ENCODE measurements around the gene NCOR1. TPM values are rescaled to one million over a fixed set of nuclear protein-coding genes. Genes with fewer than 3 reads are reported as not detected.

The NCOR1 gene
- total and polyA plus RNA-seq, 2 of the 8 experiments (the other 6 are each of a cell fraction or from before 2014, with no cell fraction given) = 65.4 to 142 TPM

- no peak overlapping the region for H3K56ac ChIP-seq (replicated peaks; ENCODE audit: insufficient read length, low read depth, low read length)
- H3K4me1 ChIP-seq (replicated peaks in 1 of 4; ENCODE audit: control insufficient read depth in 3 of 4, insufficient read depth in 4 of 4, low read length in 3 of 4) = no peaks in the 10 kb centered on the region
- no peak overlapping the region for H3K9ac ChIP-seq (replicated peaks in 1 of 4; ENCODE audit: extremely low read depth in 1 of 4, low read depth in 3 of 4, low read length in 3 of 4)
- H3K9me3 ChIP-seq (ENCODE audit: insufficient read depth in 2 of 2, low read depth in 1 of 2, low read length in 1 of 2) = no peaks in the 10 kb centered on the region
- POLR2A ChIA-PET (ENCODE audit: partially characterized antibody) = no interaction called here
- CTCF ChIA-PET (ENCODE audit: partially characterized antibody) = interaction anchor here (0.7 kb wide), 1 partner anchor 1103 kb away, joined by 3 read pairs; no protein-coding TSS in a partner anchor
- no peak overlapping the region for H3K4me3 ChIP-seq (ENCODE audit: extremely low read depth in 1 of 4, insufficient read depth in 2 of 4, low read depth in 3 of 4, low read length in 4 of 4)
- H3K4me2 ChIP-seq (ENCODE audit: insufficient read depth in 1 of 2, low read depth in 2 of 2, low read length in 2 of 2) = no peak overlapping the region
- H4K5ac ChIP-seq (ENCODE audit: insufficient read length, low read depth, low read length) = no peak overlapping the region
- H2BK120ac ChIP-seq (replicated peaks; ENCODE audit: low read depth, low read length) = no peak overlapping the region
- no peak overlapping the region for H2AK5ac ChIP-seq (ENCODE audit: low read depth, low read length)
- no peaks in the 10 kb centered on the region for H3K79me2 ChIP-seq (ENCODE audit: control insufficient read depth in 1 of 2, insufficient read depth in 2 of 2, low read length in 2 of 2)
- H3K18ac ChIP-seq (ENCODE audit: extremely low read depth, low read length) = no peak overlapping the region
- peaks cover 0 to 1% of the 10 kb centered on the region in 2 experiments for H4K20me1 ChIP-seq (replicated peaks in 1 of 2; ENCODE audit: control insufficient read depth in 1 of 2, insufficient read depth in 2 of 2, low read length in 2 of 2)
- H3K23me2 ChIP-seq (ENCODE audit: low read depth, low read length) = no peaks in the 10 kb centered on the region
- H3K4ac ChIP-seq (replicated peaks; ENCODE audit: insufficient read length, low read depth, low read length) = no peak overlapping the region
- H2AFZ ChIP-seq (ENCODE audit: low read length) = no peak overlapping the region
- H3K14ac ChIP-seq (ENCODE audit: insufficient read length) = no peak overlapping the region
- 94% methylated on average over 8 of the region's 8 CpGs; no CpG with 5 or more reads in 1 of the 2 experiments for WGBS, 2 experiments (ENCODE audit: extremely low coverage in 1 of 2, insufficient coverage in 1 of 2, insufficient read length in 1 of 2, insufficient replicate concordance in 2 of 2, low coverage in 1 of 2, low lambda C conversion rate in 2 of 2, missing lambda C conversion rate in 1 of 2)
- no peak overlapping the region for H2BK12ac ChIP-seq (ENCODE audit: low read depth, low read length)
- H3K27ac ChIP-seq (ENCODE audit: low read depth, low read length) = no peak overlapping the region
- no peaks in the 10 kb centered on the region for H3K27me3 ChIP-seq (replicated peaks in 1 of 4; ENCODE audit: control insufficient read depth in 3 of 4, extremely low read depth in 1 of 4, insufficient read depth in 3 of 4, low read length in 3 of 4)
- H3K79me1 ChIP-seq (ENCODE audit: low read depth, low read length) = no peaks in the 10 kb centered on the region
- no peak overlapping the region for H2BK5ac ChIP-seq (ENCODE audit: low read depth, low read length)
- H4K91ac ChIP-seq (replicated peaks; ENCODE audit: insufficient read length, low read length) = no peak overlapping the region
- no peak overlapping the region for H3K23ac ChIP-seq (ENCODE audit: insufficient read length)
- peaks cover 0 to 21% (median 9%) of the 10 kb centered on the region in 4 experiments; a peak in 6 of 8 replicates for H3K36me3 ChIP-seq (ENCODE audit: control insufficient read depth in 2 of 4, insufficient read depth in 4 of 4, low read length in 3 of 4)
- H2BK15ac ChIP-seq (ENCODE audit: low read length) = no peak overlapping the region
- H4K8ac ChIP-seq (ENCODE audit: extremely low read depth, insufficient read depth, low read length) = no peak overlapping the region
- FAIRE-seq (no peak), DNase-seq (ENCODE audit: low read depth in 1 of 2, low spot score in 2 of 2) (no peak)
- H2BK20ac ChIP-seq (ENCODE audit: low read length) = no peak overlapping the region
These were observed 108.1 kb downstream of the NCOR1 start for GRCh38 chr17:16107165-16107770.
